Panc1 (cell line): ENCODE measurements around the gene UGT1A9. TPM values are rescaled to one million over a fixed set of nuclear protein-coding genes. Genes with fewer than 3 reads are reported as not detected.

ENCODE experiments used
- ATAC-seq: fragments of 200-7000 bp; cut with Tn5 transposase; 2 replicates; pipeline ENCODE4 v1.9.1; 2020; ENCODE audit warnings: mild to moderate bottlenecking, moderate library complexity
- BruUV-seq: library from RNA; stranded (reverse); fragments of 400-500 nt; replicated peaks from 2 replicates; lab custom pipeline; 2021; lab: Mats Ljungman, UMichigan
- CTCF ChIA-PET: fragments of 300-600 bp; sonication (Branson Sonifier 250); formaldehyde crosslinking; loops from one replicate; lab custom pipeline; 2022; ENCODE audit warnings: antibody characterized with exemption; lab: Charles Lee
- POLR2A ChIA-PET: fragments of 300-600 bp; sonication (Branson Sonifier 250); formaldehyde crosslinking; loops from one replicate; lab custom pipeline; 2022; ENCODE audit warnings: antibody characterized with exemption; lab: Charles Lee
- DNase-seq: peaks from one replicate; pipeline ENCODE4 v3.0.0-alpha.2; 2010; ENCODE audit warnings: low read depth, low spot score
- H3K27ac ChIP-seq: 2 replicates; pipeline ENCODE4 v1.5.1; 2011; ENCODE audit warnings: mild to moderate bottlenecking, low read length, inconsistent platforms
- H3K27me3 ChIP-seq: fragments of 200-500 bp; sonication (Bioruptor generic); 2 replicates; pipeline ENCODE4 v1.6.0; 2014; ENCODE audit warnings: low read length, inconsistent platforms; ENCODE audit not compliant: control insufficient read depth, insufficient read depth
- H3K36me3 ChIP-seq: fragments of 200-500 bp; sonication (Bioruptor generic); 2 replicates; pipeline ENCODE4 v1.5.1; 2014; ENCODE audit warnings: inconsistent platforms, mild to moderate bottlenecking, low read length, moderate library complexity; ENCODE audit not compliant: control insufficient read depth, insufficient read depth
- H3K4me1 ChIP-seq: 2 replicates; pipeline ENCODE4 v1.5.1; 2011; ENCODE audit warnings: inconsistent platforms, mild to moderate bottlenecking, low read length, moderate library complexity; ENCODE audit not compliant: control insufficient read depth, insufficient read depth
- H3K4me3 ChIP-seq, 2 experiments: 2 replicates each; pipeline ENCODE4 v1.5.1; 2011 to 2012; ENCODE audit warnings: low read depth in 2 of 2, low read length in 2 of 2, mild to moderate bottlenecking in 2 of 2, inconsistent platforms in 1 of 2, moderate library complexity in 1 of 2
- H3K9me3 ChIP-seq: fragments of 200-500 bp; sonication (Bioruptor generic); 2 replicates; pipeline ENCODE4 v1.5.1; 2014; ENCODE audit warnings: low read depth, mild to moderate bottlenecking, inconsistent platforms, low read length, moderate library complexity; ENCODE audit not compliant: control insufficient read depth, insufficient read depth
- CTCF ChIP-seq: fragments of 450-650 bp; IDR thresholded peaks from 2 replicates; pipeline ENCODE4 v1.5.1; 2017; ENCODE audit warnings: mild to moderate bottlenecking
- POLR2AphosphoS5 ChIP-seq: IDR thresholded peaks from 2 replicates; pipeline ENCODE4 v1.6.1; 2012; ENCODE audit warnings: mild to moderate bottlenecking, low read depth, low read length, moderate library complexity
- REST ChIP-seq, 2 experiments: IDR thresholded peaks; 2 replicates each; pipeline ENCODE4 v1.6.1; 2011 to 2012; ENCODE audit warnings: low read depth in 2 of 2, control low read depth in 1 of 2, low read length in 1 of 2, mild to moderate bottlenecking in 1 of 2, moderate library complexity in 1 of 2; ENCODE audit not compliant: insufficient read depth in 1 of 2
- SIN3A ChIP-seq: IDR thresholded peaks from 2 replicates; pipeline ENCODE4 v1.6.1; 2012; ENCODE audit warnings: low read depth, mild to moderate bottlenecking, low read length, moderate library complexity, borderline replicate concordance; ENCODE audit not compliant: insufficient read depth
- TCF7L2 ChIP-seq: IDR thresholded peaks from 2 replicates; pipeline ENCODE4 v1.6.1; 2011; ENCODE audit warnings: mild to moderate bottlenecking, low read depth, low read length, inconsistent platforms
- in situ Hi-C: cut with HindIII; loops from 2 replicates; pipeline ENCODE4 v1.10.0; 2016; ENCODE audit warnings: low sequenced_read_pairs, low pct_unique_long_range_greater_than_20kb
- intact Hi-C: fragments of 100-400 bp; cut with micrococcal nuclease; formaldehyde crosslinking; loops from one replicate; pipeline ENCODE4 v1.10.0; 2022; ENCODE audit not compliant: unreplicated experiment
- total RNA-seq: library from RNA; stranded (reverse); gene quantifications from one replicate; pipeline ENCODE4 v1.2.1, GENCODE V29; 2021; ENCODE audit not compliant: unreplicated experiment

Gene UGT1A9
- total RNA-seq, 1 experiment from 2014 or later: not detected

- DNase-seq (no peak), ATAC-seq (no peak)
- CTCF ChIA-PET: no interaction called here
- H3K27ac ChIP-seq: no peak overlapping the region
- peaks cover 8% of the 10 kb centered on the region for H3K4me1 ChIP-seq
- in situ Hi-C loops (no loop called here), intact Hi-C loops (no loop called here)
- H3K27me3 ChIP-seq: no peaks in the 10 kb centered on the region
- BruUV-seq: no TSS peak
- TF ChIP-seq CTCF (no peak), SIN3A (no peak), TCF7L2 (no peak), POLR2AphosphoS5 (no peak)
- no peak overlapping the region for H3K4me3 ChIP-seq
- H3K36me3 ChIP-seq: no peaks in the 10 kb centered on the region
- POLR2A ChIA-PET: no interaction called here
- no peaks in the 10 kb centered on the region for H3K9me3 ChIP-seq
These were observed 15.2 kb downstream of the UGT1A9 start for GRCh38 chr2:233686928-233687327.

GRCh38 chr2:233688341-233688740 lies 16.6 kb downstream of the UGT1A9 start:
- in situ Hi-C loops: no loop called here

More at GRCh38 chr2:233688341-233688740, 16.6 kb downstream of the UGT1A9 start:
- TF ChIP-seq TCF7L2: no peak
- TF ChIP-seq SIN3A: no peak
- TF ChIP-seq CTCF: no peak
- no peak for TF ChIP-seq REST (IDR thresholded peaks at IDR 0.05; ENCODE audit: insufficient read depth in 1 of 2, low read depth in 2 of 2, low read length in 1 of 2)
- no peak for TF ChIP-seq POLR2AphosphoS5
- no peak overlapping the region for H3K4me3 ChIP-seq
- no peaks in the 10 kb centered on the region for H3K9me3 ChIP-seq
- H3K27me3 ChIP-seq: no peaks in the 10 kb centered on the region
- H3K4me1 ChIP-seq: peaks cover 8% of the 10 kb centered on the region
- intact Hi-C loops: no loop called here
- DNase-seq (no peak), ATAC-seq (no peak)
- ChIA-PET POLR2A (no interaction called here), CTCF (no interaction called here)
- H3K36me3 ChIP-seq: no peaks in the 10 kb centered on the region
- BruUV-seq: no TSS peak
- H3K27ac ChIP-seq: no peak overlapping the region
